NK-92 (cell line): Measurements from ENCODE around the gene GALNT14.

Source experiments
- DNase-seq: peaks from one replicate; lab custom pipeline; 2025; ENCODE audit not compliant: unreplicated experiment; lab: John Stamatoyannopoulos, UW

GALNT14 gene

DNA sequence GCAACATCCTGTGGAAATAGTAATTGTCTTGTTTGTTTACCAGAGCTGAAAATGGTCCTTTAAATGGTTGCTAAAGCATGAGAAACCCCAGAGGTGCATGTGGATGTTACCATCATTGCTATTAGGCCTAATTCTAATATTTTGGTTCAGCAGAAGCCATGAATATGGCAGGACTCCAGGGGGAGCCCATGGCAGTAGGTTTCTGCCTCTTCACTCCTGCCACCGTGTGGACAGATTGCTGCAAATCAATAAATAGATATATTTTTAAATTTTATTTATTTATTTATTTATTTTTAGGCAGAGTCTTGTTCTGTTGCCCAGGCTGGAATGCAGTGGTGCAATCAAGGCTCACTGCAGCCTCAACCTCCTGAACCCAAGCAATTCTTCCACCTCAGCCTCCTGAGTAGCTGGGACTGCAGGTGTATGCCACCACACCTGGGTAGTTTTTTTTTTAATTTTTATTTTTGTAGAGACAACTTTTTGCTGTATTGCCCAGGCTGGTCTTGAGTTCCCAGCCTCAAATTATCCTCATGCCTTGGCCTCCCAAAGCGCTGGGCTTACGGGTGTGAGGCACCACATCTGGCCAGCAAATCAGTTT, 276.1 kb downstream of the GALNT14 start:
- no peak for DNase-seq

DNA sequence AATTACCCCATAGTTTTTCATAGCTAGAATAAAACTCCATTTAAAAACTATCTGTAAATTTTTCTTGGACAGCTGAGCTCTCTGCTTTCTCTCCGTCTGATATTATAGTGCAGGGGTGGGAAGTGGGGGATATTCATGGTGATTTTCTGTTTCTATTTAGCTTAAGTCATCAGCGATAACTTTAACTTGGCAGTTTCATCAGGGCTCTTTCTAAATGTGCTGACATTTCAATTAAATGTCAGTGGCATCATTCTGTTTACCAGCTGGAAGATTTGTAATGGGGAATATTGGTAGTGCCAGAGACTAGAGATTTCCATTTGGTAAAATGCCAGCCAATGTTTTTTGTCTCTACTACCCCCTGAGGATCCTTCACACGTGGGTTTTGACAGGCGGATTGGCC, 277.5 kb downstream of the GALNT14 start:
- no peak for DNase-seq
